Measurements from ENCODE around the gene KLF11.
"Not testable (repeated sequence)": the region's sequence is repeated elsewhere in the genome, so short reads cannot be mapped to it uniquely, and the experiment has no call there.

Gene KLF11

DNA sequence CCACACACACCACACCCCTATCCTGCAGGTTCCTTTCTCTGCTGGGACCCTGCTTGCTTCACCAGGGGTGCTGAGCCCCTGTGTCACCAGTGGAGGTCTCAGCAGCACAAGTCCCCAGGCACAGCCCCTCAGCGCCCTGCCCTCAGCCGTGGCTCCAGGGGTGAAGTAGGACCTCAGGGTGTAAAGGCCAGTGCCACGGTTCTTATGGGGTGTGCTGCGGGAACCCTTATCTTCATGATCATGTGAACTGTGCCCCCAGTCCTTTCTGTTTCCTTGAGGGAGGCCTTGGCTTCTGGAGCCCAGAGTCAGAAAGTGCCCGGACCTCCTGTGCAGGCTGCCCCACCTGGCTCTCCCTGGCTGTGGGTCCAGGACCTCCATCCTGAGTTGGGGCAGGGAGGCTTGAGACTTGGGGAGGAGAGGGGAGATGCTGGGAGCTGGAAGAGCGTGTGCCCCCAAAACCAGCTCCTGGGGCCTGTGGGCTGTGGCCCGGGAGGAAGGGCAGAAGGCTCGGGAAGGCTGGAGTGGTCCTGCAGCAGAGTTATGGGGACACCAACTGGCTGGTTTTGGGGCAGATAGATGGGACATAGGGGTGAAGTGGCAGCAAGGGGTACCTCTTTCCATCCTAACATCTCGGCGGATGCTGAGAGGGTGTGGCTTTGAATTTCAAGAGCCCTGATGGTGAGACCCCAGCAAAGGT, 20.2 kb upstream of the KLF11 start:
- no peak for DNase-seq (ENCODE audit: low spot score)

GRCh38 chr2:10026940-10027569, 16.3 kb upstream of the KLF11 start:
- DNase-seq (ENCODE audit: low spot score), result no peak
- FAIRE-seq, result no peak

More for the DNA sequence above, 20.2 kb upstream of the KLF11 start:
- FAIRE-seq, result no peak

GRCh38 chr2:10027660-10028330, 15.6 kb upstream of the KLF11 start:
- DNase-seq (ENCODE audit: low spot score), result no peak
- FAIRE-seq, result no peak

DNA sequence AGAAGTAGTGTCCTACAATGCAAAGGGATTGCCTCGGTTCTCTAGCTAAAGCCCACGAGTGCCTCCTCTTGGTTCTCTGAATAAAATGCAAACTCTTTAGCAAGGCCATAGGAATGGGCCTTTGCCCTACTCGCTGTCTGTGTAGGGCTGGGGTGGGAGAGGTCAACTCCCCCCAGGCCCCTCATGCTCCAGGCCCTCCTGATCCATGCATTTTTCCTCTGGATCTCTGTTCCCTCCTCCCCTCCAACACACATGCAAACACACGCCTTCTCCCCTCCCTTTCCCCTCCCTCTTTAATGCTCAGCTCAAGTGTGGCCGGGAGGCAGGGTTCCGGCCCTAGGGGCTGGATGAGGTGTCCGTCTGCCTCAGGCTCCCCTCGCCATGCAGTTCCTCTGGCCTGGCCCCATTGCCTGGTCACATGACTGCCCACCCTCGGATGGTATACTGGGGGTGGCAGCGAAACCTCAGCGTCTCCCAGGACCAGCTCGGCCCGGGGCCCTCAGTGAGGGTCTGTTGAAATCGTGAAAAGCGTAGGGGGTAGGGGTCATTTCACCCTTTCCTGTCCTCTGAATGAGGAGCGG, 14.9 kb upstream of the KLF11 start:
- FAIRE-seq (no peak), DNase-seq (ENCODE audit: low spot score) (no peak)

- FAIRE-seq (no peak), DNase-seq (ENCODE audit: low spot score) (no peak)
Measured at GRCh38 chr2:10028988-10029874, 14.1 kb upstream of the KLF11 start.

GRCh38 chr2:10029875-10030223, 13.5 kb upstream of the KLF11 start:
- DNase-seq (ENCODE audit: low spot score), result no peak
- FAIRE-seq, result no peak

DNA sequence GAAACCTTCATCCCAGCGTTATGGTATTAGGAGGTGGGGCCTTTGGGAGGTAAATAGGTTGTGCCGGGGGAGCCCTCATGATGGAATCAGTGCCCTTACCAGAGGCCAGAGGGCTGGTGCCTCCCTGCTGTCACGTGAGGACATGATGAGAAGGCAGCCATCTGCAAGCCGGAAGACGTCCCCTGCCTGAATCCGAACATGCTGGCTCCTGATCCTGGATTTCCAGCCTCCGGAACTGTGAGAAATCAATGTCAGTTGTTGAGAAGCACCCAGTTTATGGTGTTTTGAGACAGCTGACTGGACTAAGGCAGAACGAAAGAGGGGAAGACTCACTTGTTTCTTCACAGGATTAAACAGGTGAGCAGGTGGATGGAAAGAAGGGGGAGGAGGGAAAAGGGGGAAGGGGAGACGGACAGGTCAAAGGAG, 13.0 kb upstream of the KLF11 start:
- DNase-seq (ENCODE audit: low spot score), result no peak
- FAIRE-seq, result no peak

DNA sequence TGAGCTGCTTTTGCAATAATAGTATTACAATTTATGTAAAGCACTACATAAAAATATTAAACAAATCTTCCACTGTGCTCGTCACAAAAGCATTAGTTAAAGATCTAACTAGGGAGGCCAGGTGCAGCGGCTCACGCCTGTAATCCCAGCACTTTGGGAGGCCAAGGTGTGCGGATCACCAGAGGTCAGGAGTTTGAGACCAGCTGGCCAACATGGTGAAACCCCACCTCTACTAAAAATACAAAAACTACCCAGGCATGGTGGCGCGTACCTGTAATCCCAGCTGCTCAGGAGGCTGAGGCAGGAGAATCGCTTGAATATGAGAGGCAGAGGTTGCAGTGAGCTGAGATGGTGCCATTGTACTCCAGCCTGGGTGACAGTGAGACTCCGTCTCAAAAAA, 12.6 kb upstream of the KLF11 start:
- not testable (repeated sequence) for FAIRE-seq; DNase-seq (ENCODE audit: low spot score)

GRCh38 chr2:10031886-10032745, 11.2 kb upstream of the KLF11 start:
- no peak for DNase-seq (ENCODE audit: low spot score)
- no peak for FAIRE-seq

GRCh38 chr2:10032746-10033105, 10.6 kb upstream of the KLF11 start:
- DNase-seq (ENCODE audit: low spot score) (no peak), FAIRE-seq (no peak)

DNA sequence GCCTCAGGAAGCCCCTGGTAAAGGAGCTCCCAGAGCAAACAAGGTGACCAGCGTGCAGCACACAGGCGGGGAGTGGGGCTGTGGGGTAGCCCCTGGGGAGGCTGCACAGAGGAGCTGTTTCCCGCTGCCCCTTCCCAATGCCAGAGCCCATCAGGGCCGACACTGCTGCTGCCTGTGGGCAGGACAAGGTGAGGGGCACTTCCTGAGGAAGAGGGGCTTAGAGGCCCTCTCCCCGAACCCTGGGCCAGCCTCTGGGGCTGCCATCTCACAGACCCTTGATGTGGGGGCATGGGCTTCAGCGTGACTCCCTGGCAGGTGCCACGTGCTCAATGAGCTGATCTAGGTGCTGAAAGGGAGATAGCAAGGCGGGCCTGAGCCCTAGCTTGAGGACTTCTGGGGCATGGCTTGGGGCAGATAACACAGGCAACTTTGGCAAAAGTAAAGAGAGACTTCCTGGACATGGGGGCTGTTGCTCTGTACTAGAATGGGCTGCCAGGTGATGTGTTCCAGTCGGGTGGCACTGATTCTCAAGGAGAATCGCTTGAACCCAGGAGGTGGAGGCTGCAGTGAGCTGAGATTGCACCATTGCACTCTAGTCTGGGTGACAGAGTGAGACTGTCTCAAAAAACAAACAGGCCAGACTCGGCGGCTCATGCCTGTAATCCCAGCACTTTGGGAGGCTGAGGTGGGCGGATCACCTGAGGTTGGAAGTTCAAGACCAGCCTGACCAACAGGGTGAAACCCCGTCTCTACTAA, 9.9 kb upstream of the KLF11 start:
- FAIRE-seq (no peak), DNase-seq (ENCODE audit: low spot score) (no peak)

- DNase-seq (ENCODE audit: low spot score) (no peak), FAIRE-seq (no peak)
Measured at GRCh38 chr2:10034333-10035052, 8.9 kb upstream of the KLF11 start.

GRCh38 chr2:10035053-10035422, 8.3 kb upstream of the KLF11 start:
- FAIRE-seq, result no peak
- no peak for DNase-seq (ENCODE audit: low spot score)

DNA sequence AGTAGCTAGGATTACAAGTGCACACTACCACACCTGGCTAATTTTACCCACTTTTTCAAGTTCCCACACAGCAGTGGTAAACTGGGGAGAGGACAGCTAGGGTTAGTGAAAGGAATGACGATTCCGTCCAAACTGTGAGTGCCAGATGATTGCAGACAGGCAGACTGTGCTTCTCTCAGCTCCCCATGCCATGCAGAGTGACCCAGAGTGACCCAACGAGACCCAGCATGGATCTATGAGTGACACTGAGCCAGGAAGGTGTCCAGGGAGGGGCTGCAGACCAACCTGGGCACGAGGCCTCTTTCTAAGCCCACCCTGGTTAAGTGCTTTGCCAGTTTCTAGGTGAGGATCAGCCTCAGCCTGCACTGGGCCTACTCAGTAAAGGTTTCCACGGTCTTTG, 7.7 kb upstream of the KLF11 start:
- DNase-seq (ENCODE audit: low spot score), result no peak
- FAIRE-seq, result no peak

- peak; percentile 98 for DNase-seq (ENCODE audit: low spot score)
- FAIRE-seq, result peak; percentile 94
Measured at GRCh38 chr2:10036095-10036884, 7.1 kb upstream of the KLF11 start.

DNA sequence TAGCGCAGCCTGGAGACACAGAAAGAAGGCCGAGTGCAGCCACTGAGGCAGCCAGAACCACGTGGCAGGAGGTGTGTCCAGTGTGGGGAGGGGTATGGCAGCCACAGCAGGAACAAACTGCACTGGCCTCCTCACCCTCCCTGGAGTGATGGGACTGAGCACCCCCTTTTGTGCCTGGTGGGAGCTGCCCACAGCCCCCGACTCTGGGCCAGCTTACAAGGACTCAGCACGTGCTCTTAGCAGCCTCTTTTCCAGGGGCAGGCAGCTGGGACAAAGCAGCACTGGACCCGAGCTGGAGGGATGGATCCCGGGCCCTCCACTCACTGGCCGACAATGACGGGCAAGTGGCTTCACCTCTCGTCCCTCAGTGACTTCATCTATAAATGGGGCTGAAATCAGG, 5.2 kb upstream of the KLF11 start:
- DNase-seq (ENCODE audit: low spot score) (no peak), FAIRE-seq (no peak)

DNA sequence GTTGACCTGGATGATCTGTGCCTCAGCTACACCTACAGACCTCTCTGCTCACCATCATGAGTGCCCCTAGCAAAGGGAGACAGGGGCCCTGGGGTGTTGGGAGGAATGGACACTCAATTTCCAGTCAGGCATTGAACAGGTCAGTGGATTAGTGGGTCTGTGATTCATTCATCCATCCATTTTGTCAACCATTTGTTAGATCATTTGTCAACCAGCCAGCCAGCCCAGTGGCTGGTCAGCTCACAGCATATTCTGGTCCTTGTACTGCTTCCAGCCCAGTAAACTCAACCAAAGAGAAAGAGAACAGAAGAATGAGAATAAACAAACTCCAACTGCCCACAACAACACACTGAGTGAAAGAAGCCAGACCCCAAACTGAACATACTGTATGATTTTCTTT, 4.6 kb upstream of the KLF11 start:
- peak; percentile 32 for DNase-seq (ENCODE audit: low spot score)
- FAIRE-seq, result no peak

DNA sequence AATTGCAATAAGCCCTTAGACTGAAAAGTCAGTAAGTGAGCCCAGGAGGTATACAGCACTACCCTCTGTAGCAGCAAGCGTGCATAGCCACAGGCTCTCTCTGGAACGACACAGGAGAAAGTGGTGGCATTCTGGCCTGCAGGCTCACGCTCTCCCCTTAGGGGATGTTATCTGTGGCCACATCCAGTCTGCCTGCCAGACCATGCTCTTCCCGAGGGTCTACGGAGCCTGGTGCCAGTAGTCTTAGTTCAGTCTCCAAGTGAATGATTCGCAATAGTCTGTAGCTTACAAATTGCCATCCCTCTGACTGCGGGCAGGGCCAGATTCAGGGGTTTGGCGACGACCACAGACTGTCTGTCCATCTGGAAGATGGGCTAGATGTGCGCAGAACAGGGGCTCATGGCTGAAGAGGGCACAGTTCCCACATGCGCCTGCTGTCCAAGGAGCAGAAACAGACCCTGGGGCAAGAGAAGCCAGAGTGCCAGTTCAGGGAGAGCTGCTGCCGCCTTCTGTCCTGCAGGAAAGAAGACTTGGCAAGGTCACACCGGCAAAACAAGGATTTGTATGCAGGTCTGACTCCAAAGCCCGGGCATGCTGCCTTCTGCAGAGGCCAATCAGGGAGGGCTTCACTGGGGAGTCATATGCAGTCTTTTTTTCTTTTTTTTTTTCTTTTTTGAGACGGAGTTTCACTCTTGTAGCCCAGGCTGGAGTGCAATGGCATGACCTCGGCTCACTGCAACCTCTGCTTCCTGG, 3.5 kb upstream of the KLF11 start:
- DNase-seq (ENCODE audit: low spot score) (no peak), FAIRE-seq (no peak)

Data from RCC 7860 (cell line).